Measurements from ENCODE around the gene FOXRED1. TPM values are rescaled to one million over a fixed set of nuclear protein-coding genes. Genes with fewer than 3 reads are reported as not detected.

The FOXRED1 gene
- total and polyA plus RNA-seq, 2 donors (not counting 1 experiment from before 2014, with no cell fraction given) = 26.1 to 46.0 TPM

DNA sequence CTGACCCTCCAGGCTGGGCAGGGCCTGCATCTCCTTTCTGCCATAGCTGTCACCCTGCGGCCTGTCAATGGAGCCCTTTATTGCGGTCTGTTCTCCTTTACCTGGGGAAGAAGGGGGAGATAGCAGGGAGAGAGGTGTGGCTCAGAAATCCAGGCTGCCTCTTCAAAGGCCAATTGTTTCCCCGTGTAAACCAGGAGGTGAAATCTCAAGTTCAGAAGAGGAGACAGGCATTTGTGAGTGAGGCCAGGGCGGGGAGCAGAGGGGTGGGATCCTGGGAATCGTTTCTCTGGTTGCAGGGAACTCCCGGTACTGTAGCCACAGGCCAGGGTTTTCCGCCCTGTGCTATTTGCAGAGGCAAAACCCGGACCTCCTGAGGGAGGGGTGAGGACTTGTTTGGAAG lies 44.0 kb downstream of the FOXRED1 start:
- WGBS (ENCODE audit: insufficient coverage) = 99% methylated on average over 7 of the region's 8 CpGs

GRCh38 chr11:126313826-126314225 lies 44.9 kb downstream of the FOXRED1 start:
- DNase-seq = no peak
- Histone ChIP-seq H3K4me3 (ENCODE audit: control extremely low read depth in 1 of 5, extremely low read depth in 1 of 5, insufficient read depth in 1 of 5, low read depth in 2 of 5, low read length in 4 of 5) (no peak overlapping the region), H3K9ac (ENCODE audit: low read length) (no peak overlapping the region), H3K4me2 (replicated peaks; ENCODE audit: low read depth, low read length, poor library complexity, severe bottlenecking) (no peak overlapping the region), H4K20me1 (ENCODE audit: control insufficient read depth, insufficient read depth, low read length, poor library complexity, severe bottlenecking) (peaks cover 29% of the 10 kb centered on the region), H2AFZ (ENCODE audit: insufficient read depth, low read depth, low read length, poor library complexity, severe bottlenecking) (no peak overlapping the region), H3K9me3 (ENCODE audit: control extremely low read depth in 1 of 3, control insufficient read depth in 2 of 3, insufficient read depth in 1 of 3, low read length in 2 of 3) (no peaks in the 10 kb centered on the region), H3K36me3 (replicated peaks in 1 of 2; ENCODE audit: control extremely low read depth in 1 of 2, control insufficient read depth in 1 of 2, extremely low read depth in 1 of 2, insufficient read depth in 2 of 2, low read length in 1 of 2) (peaks cover 0 to 49% of the 10 kb centered on the region in 2 experiments), H3K79me2 (ENCODE audit: control insufficient read depth, insufficient read depth, low read length) (peaks cover 51% of the 10 kb centered on the region), H3K27ac (ENCODE audit: low read length in 2 of 2) (no peak overlapping the region), H3K27me3 (replicated peaks in 1 of 4; ENCODE audit: control extremely low read depth in 1 of 4, control insufficient read depth in 3 of 4, insufficient read depth in 4 of 4, low read length in 3 of 4) (no peaks in the 10 kb centered on the region), H3K4me1 (ENCODE audit: control insufficient read depth in 2 of 2, insufficient read depth in 2 of 2, low read length in 2 of 2) (peaks cover 10 to 18% of the 10 kb centered on the region in 2 donors)
- H3K27ac Mint-ChIP-seq = no peak overlapping the region
- H3K4me3 Mint-ChIP-seq = no peak overlapping the region
- 90% methylated on average over 4 of the region's 5 CpGs for WGBS (ENCODE audit: insufficient coverage)
- no peak for TF ChIP-seq EZH2 (IDR thresholded peaks at IDR 0.05; ENCODE audit: borderline replicate concordance, insufficient read depth, low read depth, low read length, poor library complexity, severe bottlenecking)
- no peak for TF ChIP-seq CTCF (IDR thresholded peaks at IDR 0.05)
- H3K9me3 Mint-ChIP-seq (ENCODE audit: insufficient read depth) = no peaks in the 10 kb centered on the region
- H3K27me3 Mint-ChIP-seq = no peaks in the 10 kb centered on the region
- POLR2A ChIA-PET = no interaction called here
- CTCF ChIA-PET = interaction anchor here (1.3 kb wide), 1 partner anchor 10 kb away, joined by 3 read pairs; the partner anchor contains the start of gene DCPS
- intact Hi-C loops (cut with micrococcal nuclease) = no loop called here
- H3K4me1 Mint-ChIP-seq = peaks cover 33% of the 10 kb centered on the region
- ATAC-seq (ENCODE audit: low read depth) = no peak

More for the DNA sequence above, 44.0 kb downstream of the FOXRED1 start:
- intact Hi-C loops (cut with micrococcal nuclease) = no loop called here
- ChIA-PET POLR2A (no interaction called here), CTCF (interaction anchor here (0.6 to 4.8 kb wide), 3 partner anchors 13 to 167 kb away, joined by 3 to 55 read pairs (median 24); no protein-coding TSS in a partner anchor)
- Mint-ChIP-seq H3K4me1 (peaks cover 28% of the 10 kb centered on the region), H3K27me3 (no peaks in the 10 kb centered on the region), H3K27ac (no peak overlapping the region), H3K9me3 (ENCODE audit: insufficient read depth) (no peaks in the 10 kb centered on the region), H3K4me3 (no peak overlapping the region)
- no peak overlapping the region for H3K9ac ChIP-seq (ENCODE audit: low read length)
- peaks cover 2 to 51% of the 10 kb centered on the region in 2 experiments for H3K36me3 ChIP-seq (replicated peaks in 1 of 2; ENCODE audit: control extremely low read depth in 1 of 2, control insufficient read depth in 1 of 2, extremely low read depth in 1 of 2, insufficient read depth in 2 of 2, low read length in 1 of 2)
- H2AFZ ChIP-seq (ENCODE audit: insufficient read depth, low read depth, low read length, poor library complexity, severe bottlenecking) = no peak overlapping the region
- no peak overlapping the region for H3K4me3 ChIP-seq (ENCODE audit: control extremely low read depth in 1 of 5, extremely low read depth in 1 of 5, insufficient read depth in 1 of 5, low read depth in 2 of 5, low read length in 4 of 5)
- H3K4me2 ChIP-seq (replicated peaks; ENCODE audit: low read depth, low read length, poor library complexity, severe bottlenecking) = no peak overlapping the region
- no peak for TF ChIP-seq EZH2 (IDR thresholded peaks at IDR 0.05; ENCODE audit: borderline replicate concordance, insufficient read depth, low read depth, low read length, poor library complexity, severe bottlenecking)
- no peak for TF ChIP-seq CTCF (IDR thresholded peaks at IDR 0.05)
- H3K4me1 ChIP-seq (ENCODE audit: control insufficient read depth in 2 of 2, insufficient read depth in 2 of 2, low read length in 2 of 2) = peaks cover 5 to 10% of the 10 kb centered on the region in 2 donors
- H3K27ac ChIP-seq (ENCODE audit: low read length in 2 of 2) = no peak overlapping the region
- no peaks in the 10 kb centered on the region for H3K27me3 ChIP-seq (replicated peaks in 1 of 4; ENCODE audit: control extremely low read depth in 1 of 4, control insufficient read depth in 3 of 4, insufficient read depth in 4 of 4, low read length in 3 of 4)
- H3K9me3 ChIP-seq (ENCODE audit: control extremely low read depth in 1 of 3, control insufficient read depth in 2 of 3, insufficient read depth in 1 of 3, low read length in 2 of 3) = no peaks in the 10 kb centered on the region
- DNase-seq (no peak), ATAC-seq (ENCODE audit: low read depth) (no peak)
- peaks cover 43% of the 10 kb centered on the region for H3K79me2 ChIP-seq (ENCODE audit: control insufficient read depth, insufficient read depth, low read length)
- peaks cover 22% of the 10 kb centered on the region for H4K20me1 ChIP-seq (ENCODE audit: control insufficient read depth, insufficient read depth, low read length, poor library complexity, severe bottlenecking)
